IgD-negative memory B cell (primary cell): ENCODE data around the gene ADAD1. TPM values are rescaled to one million over a fixed set of nuclear protein-coding genes. Genes with fewer than 3 reads are reported as not detected.
A peak's percentile ranks its signal among the peaks of the same experiment; 100 is the strongest.
"Not testable (repeated sequence)": the region's sequence is repeated elsewhere in the genome, so short reads cannot be mapped to it uniquely, and the experiment has no call there.

ENCODE experiments used
- H3K27ac Mint-ChIP-seq, 3 donors: one replicate each; pipeline ENCODE4 v1.8.0; 2020 to 2022; ENCODE audit warnings: mild to moderate bottlenecking in 3 of 3, mixed read lengths in 3 of 3, moderate library complexity in 1 of 3
- H3K27me3 Mint-ChIP-seq: one replicate; pipeline ENCODE4 v1.8.0; 2021; ENCODE audit warnings: mixed read lengths
- H3K36me3 Mint-ChIP-seq: one replicate; pipeline ENCODE4 v1.8.0; 2020; ENCODE audit warnings: mild to moderate bottlenecking, mixed read lengths
- H3K4me1 Mint-ChIP-seq, 3 donors: one replicate each; pipeline ENCODE4 v1.8.0; 2020 to 2022; ENCODE audit warnings: mixed read lengths in 3 of 3, mild to moderate bottlenecking in 1 of 3
- H3K4me3 Mint-ChIP-seq, 4 donors: one replicate each; pipeline ENCODE4 v1.8.0; 2020 to 2022; ENCODE audit warnings: mild to moderate bottlenecking in 4 of 4, mixed read lengths in 4 of 4, moderate library complexity in 3 of 4
- H3K9me3 Mint-ChIP-seq, 3 donors: one replicate each; pipeline ENCODE4 v1.8.0; 2020 to 2021; ENCODE audit warnings: mixed read lengths in 3 of 3, mild to moderate bottlenecking in 1 of 3
- polyA plus RNA-seq: library from polyadenylated mRNA; unstranded; fragments of 300-500 nt; fragmentation: Illumina TruSeq; gene quantifications from one replicate; pipeline ENCODE4 v1.2.3, GENCODE V29; 2021

The ADAD1 gene
- polyA plus RNA-seq = not detected

GRCh38 chr4:122378711-122379110 is at the start of gene ADAD1:
TSS of gene ADAD1 (plus strand) at chr4:122379011. CDS start at chr4:122380070, 1,059 bp downstream.
- peaks cover 0 to 2% (median 0%) of the 10 kb centered on the region in 3 donors for H3K9me3 Mint-ChIP-seq
- H3K27ac Mint-ChIP-seq = no peak within 1 kb of the TSS
- no peaks in the 10 kb centered on the region for H3K4me1 Mint-ChIP-seq
- no peak within 1 kb of the TSS for H3K4me3 Mint-ChIP-seq
- no peaks in the 10 kb centered on the region for H3K27me3 Mint-ChIP-seq
- H3K36me3 Mint-ChIP-seq = peaks cover 2% of the 10 kb centered on the region

GRCh38 chr4:122329876-122330565 is 48.8 kb upstream of the ADAD1 start:
- Mint-ChIP-seq H3K27me3 (no peaks in the 10 kb centered on the region), H3K4me1 (no peaks in the 10 kb centered on the region), H3K4me3 (no peak overlapping the region), H3K27ac (no peak overlapping the region), H3K36me3 (peaks cover 17% of the 10 kb centered on the region), H3K9me3 (peaks cover 0 to 1% (median 0%) of the 10 kb centered on the region in 3 donors)

DNA sequence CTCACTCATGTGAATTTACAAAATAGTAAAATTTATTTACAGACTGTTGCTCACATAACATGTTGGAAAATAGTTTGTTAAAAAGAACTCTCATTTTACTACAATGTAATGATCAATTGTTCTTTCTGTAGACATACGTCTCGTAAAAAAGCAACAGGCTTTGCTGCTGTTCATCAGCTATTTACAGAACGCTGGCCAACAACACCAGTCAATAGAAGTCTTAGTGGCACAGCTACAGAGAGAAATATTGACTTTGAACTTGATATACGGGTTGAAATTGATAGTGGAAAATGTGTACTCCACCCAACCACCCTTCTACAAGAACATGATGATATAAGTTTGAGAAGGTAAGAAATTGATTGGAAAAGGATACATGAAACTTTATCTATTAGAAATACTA is 47.6 kb upstream of the ADAD1 start:
- Mint-ChIP-seq H3K36me3 (peaks cover 17% of the 10 kb centered on the region), H3K4me1 (no peaks in the 10 kb centered on the region), H3K9me3 (peaks cover 0 to 2% (median 0%) of the 10 kb centered on the region in 3 donors), H3K27me3 (no peaks in the 10 kb centered on the region), H3K27ac (no peak overlapping the region), H3K4me3 (no peak overlapping the region)

DNA sequence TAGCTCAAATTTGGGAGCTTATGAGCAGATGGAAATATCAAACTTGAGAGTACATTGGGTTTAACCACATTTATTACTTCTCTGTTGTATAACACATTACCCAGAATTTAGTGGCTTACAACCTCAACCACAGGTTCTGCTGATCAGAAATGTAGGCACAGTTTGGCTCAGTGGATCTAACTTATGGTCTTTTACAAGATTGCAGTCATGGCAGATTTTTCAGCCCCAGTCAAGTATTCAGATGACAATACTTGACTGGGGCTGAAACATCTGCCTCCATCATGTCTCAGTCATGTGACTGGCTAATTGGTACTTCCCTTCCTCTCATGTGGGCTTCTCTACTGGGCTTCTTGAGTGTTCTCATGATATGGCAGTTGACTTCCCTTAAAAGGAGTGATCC is 44.0 kb upstream of the ADAD1 start:
- no peaks in the 10 kb centered on the region for H3K4me1 Mint-ChIP-seq
- H3K27ac Mint-ChIP-seq = no peak overlapping the region
- H3K27me3 Mint-ChIP-seq = no peaks in the 10 kb centered on the region
- H3K9me3 Mint-ChIP-seq = peaks cover 0 to 2% (median 0%) of the 10 kb centered on the region in 3 donors
- peaks cover 17% of the 10 kb centered on the region for H3K36me3 Mint-ChIP-seq
- no peak overlapping the region for H3K4me3 Mint-ChIP-seq

GRCh38 chr4:122341886-122342285 is 36.9 kb upstream of the ADAD1 start:
- no peaks in the 10 kb centered on the region for H3K9me3 Mint-ChIP-seq
- peaks cover 9% of the 10 kb centered on the region for H3K36me3 Mint-ChIP-seq
- no peak overlapping the region for H3K27ac Mint-ChIP-seq
- no peaks in the 10 kb centered on the region for H3K4me1 Mint-ChIP-seq
- no peak overlapping the region for H3K4me3 Mint-ChIP-seq
- H3K27me3 Mint-ChIP-seq = no peaks in the 10 kb centered on the region

DNA sequence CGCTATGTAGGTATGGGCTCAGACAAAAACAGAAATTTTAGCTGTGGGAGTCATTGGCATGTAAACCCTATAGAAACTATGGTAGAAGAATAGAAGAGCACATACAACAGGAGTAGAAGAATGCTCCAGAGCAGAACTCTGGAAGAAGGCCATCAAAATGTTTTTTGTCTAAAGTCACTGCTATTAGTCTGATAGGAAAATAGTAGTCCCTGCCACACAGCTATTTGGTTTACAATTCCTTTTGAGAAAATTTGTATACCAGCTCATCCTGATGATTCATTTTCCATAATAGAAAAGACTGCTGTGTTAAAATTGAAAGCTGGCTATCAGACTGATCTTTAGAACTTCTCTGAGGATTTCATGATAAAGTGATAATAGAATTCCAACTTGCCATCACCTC is 32.8 kb upstream of the ADAD1 start:
- Mint-ChIP-seq H3K27ac (peak overlapping the region in 1 of 3 donors; percentile 13), H3K27me3 (no peaks in the 10 kb centered on the region), H3K36me3 (peaks cover 16% of the 10 kb centered on the region), H3K4me1 (no peaks in the 10 kb centered on the region), H3K9me3 (no peaks in the 10 kb centered on the region), H3K4me3 (no peak overlapping the region)

- Mint-ChIP-seq H3K9me3 (no peaks in the 10 kb centered on the region), H3K36me3 (peaks cover 17% of the 10 kb centered on the region), H3K4me3 (no peak overlapping the region), H3K27ac (no peak overlapping the region), H3K27me3 (no peaks in the 10 kb centered on the region), H3K4me1 (no peaks in the 10 kb centered on the region)
These were observed 32.3 kb upstream of the ADAD1 start for GRCh38 chr4:122346503-122346902.

DNA sequence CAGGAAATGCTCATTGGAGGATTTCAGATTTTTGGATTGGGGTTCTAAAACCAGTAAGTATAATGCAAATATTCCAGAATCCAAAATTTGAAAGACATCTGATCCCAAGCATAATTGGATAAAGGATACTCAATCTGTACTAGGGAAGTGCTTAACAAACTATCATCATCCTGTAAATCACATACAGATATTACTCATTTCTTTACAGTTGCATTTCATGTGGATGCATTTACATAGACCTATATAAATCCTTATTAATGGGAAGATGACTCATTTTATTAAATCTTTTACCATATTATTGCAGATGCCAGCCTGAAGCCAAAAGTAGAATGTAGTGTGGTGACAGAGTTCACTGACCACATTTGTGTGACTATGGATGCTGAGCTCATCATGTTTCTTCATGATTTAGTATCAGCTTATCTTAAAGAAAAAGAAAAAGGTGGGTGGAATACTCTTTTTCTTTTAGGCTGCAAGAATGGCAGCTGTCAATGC is 22.4 kb upstream of the ADAD1 start:
- no peaks in the 10 kb centered on the region for H3K4me1 Mint-ChIP-seq
- H3K4me3 Mint-ChIP-seq = no peak overlapping the region
- no peak overlapping the region for H3K27ac Mint-ChIP-seq
- H3K27me3 Mint-ChIP-seq = no peaks in the 10 kb centered on the region
- H3K9me3 Mint-ChIP-seq = no peaks in the 10 kb centered on the region
- H3K36me3 Mint-ChIP-seq = peaks cover 26% of the 10 kb centered on the region

DNA sequence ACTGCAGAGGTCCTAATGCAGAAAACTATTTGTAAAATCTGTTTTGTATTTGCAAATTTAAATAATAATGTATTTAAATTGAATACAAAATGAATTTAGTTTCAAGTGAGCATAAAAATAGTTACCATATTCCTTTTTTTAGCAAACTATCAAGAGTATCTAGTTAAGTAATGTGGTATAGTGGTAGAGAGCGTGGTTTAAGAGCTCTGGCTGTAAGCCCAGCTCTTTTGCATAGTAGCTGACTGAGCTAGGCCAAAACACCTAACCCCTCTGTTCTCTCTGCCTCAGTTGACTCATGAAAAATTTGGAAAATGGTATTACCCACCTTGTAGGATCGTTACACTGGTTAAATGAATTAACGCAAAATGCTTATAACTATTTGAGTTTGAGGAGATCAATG is 18.1 kb upstream of the ADAD1 start:
- H3K27ac Mint-ChIP-seq = peak overlapping the region in 1 of 3 donors; percentile 2
- no peaks in the 10 kb centered on the region for H3K27me3 Mint-ChIP-seq
- H3K36me3 Mint-ChIP-seq = peaks cover 18% of the 10 kb centered on the region
- H3K9me3 Mint-ChIP-seq = peaks cover 0 to 2% (median 0%) of the 10 kb centered on the region in 3 donors
- H3K4me1 Mint-ChIP-seq = no peaks in the 10 kb centered on the region
- H3K4me3 Mint-ChIP-seq = no peak overlapping the region

- Mint-ChIP-seq H3K9me3 (peaks cover 0 to 27% (median 15%) of the 10 kb centered on the region in 3 donors), H3K27me3 (no peaks in the 10 kb centered on the region), H3K36me3 (peaks cover 10% of the 10 kb centered on the region), H3K4me1 (no peaks in the 10 kb centered on the region), H3K4me3 (no peak overlapping the region), H3K27ac (no peak overlapping the region)
These were observed 14.0 kb upstream of the ADAD1 start for GRCh38 chr4:122364700-122365404.

DNA sequence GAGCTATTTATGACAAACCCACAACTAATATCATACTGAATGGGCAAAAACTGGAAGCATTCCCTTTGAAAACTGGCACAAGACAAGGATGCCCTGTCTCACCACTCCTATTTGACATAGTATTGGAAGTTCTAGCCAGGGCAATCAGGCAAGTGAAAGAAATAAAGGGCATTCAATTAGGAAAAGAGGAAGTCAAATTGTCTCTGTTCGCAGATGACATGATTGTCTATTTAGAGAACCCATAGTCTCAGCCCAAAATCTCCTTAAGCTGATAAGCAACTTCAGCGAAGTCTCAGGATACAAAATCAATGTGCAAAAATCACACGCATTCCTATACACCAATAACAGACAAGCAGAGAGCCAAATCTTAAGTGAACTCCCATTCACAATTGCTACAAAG is 10.0 kb upstream of the ADAD1 start:
- H3K4me1 Mint-ChIP-seq, H3K27me3 Mint-ChIP-seq: not testable (repeated sequence)

DNA sequence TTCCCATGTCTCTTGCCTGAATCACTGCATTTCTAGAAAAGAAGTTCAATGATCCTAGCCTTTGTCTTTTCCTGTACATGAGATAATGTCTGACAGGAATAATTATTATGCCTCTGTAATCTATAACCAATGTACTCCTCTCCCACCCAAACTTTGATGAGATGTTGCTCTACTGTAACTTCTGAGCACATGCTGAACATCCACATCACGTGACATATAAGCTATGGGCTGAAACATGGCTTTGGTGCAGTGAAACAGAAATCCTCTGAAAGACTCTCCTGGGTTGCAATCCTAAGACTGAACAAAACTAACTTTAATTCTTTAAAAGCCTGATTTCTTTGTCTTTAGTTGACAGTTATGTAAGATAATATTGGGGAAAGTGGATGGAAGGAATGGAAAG is 1.5 kb upstream of the ADAD1 start:
- Mint-ChIP-seq H3K4me3 (no peak overlapping the region), H3K27ac (no peak overlapping the region), H3K27me3 (no peaks in the 10 kb centered on the region), H3K4me1 (no peaks in the 10 kb centered on the region), H3K36me3 (peaks cover 2% of the 10 kb centered on the region), H3K9me3 (peaks cover 0 to 2% (median 0%) of the 10 kb centered on the region in 3 donors)

More for the DNA sequence above, 10.0 kb upstream of the ADAD1 start:
- H3K4me3 Mint-ChIP-seq, H3K27ac Mint-ChIP-seq, H3K36me3 Mint-ChIP-seq: not testable (repeated sequence)
- peaks cover 1 to 27% (median 20%) of the 10 kb centered on the region in 3 donors for H3K9me3 Mint-ChIP-seq

DNA sequence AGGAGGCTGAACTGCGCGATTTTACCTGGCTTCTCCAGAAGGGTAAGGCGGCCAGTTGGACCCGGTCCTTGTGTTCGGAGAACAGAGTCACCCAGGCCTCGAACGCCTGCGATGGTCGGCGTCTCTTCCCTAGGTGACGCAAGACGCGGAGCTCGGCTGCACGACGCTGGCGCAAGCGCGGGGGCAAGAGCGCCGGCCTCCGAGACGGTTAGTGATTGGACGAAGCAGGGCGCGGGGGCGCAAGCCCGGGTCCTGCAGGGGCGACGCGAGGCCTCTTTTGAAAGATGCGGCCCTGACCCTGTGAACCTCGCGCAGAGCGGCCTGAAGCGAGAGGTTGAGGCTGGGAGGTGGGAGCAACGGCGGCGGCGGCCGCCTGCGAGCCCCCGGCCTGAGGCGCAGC is 428 bp downstream of the ADAD1 start:
- Mint-ChIP-seq H3K9me3 (peaks cover 0 to 2% (median 0%) of the 10 kb centered on the region in 3 donors), H3K36me3 (peaks cover 2% of the 10 kb centered on the region), H3K27ac (no peak overlapping the region), H3K4me1 (no peaks in the 10 kb centered on the region), H3K4me3 (no peak overlapping the region), H3K27me3 (no peaks in the 10 kb centered on the region)

DNA sequence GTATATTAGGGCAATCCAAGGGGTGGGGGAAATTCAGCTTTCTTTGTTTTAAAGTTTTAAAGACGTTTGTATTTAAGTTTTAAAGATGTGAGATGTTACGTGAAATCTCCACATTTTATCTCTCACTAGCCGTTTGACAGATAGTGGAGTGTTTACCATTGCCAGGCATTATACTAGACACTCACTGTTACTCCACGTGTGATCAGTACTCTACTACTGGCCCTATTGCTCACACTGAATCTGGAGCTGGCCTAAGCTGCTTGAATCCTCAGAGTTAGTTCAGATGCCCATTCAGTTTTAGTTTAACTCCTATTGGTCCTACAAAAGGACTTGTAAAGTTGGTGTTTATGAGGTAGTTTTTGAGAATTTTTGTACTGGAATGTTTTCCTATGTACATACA is 4.5 kb downstream of the ADAD1 start:
- Mint-ChIP-seq H3K4me3 (no peak overlapping the region), H3K9me3 (peaks cover 4 to 13% (median 11%) of the 10 kb centered on the region in 3 donors), H3K27me3 (no peaks in the 10 kb centered on the region), H3K4me1 (no peaks in the 10 kb centered on the region), H3K27ac (no peak overlapping the region), H3K36me3 (peaks cover 2% of the 10 kb centered on the region)

DNA sequence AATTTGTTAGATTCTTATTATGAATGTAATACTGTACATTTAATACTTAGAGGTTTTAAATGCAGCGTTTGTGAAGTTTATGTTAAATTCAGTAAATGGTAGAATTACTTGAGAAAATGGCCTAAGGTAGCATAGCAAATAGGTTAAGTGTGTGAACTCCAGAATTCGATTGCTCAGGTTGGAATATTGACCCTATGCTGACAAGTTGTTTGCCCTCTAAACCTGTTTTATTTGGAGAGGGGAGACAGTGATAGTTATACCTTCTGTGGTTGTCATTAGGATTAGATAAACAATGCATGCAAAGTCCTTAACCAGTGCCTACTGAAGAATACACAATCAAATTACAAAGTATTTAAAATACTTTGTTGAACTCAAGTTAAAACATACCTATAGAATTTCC is 5.4 kb downstream of the ADAD1 start:
- H3K27ac Mint-ChIP-seq = no peak overlapping the region
- H3K36me3 Mint-ChIP-seq = peaks cover 7% of the 10 kb centered on the region
- H3K27me3 Mint-ChIP-seq = no peaks in the 10 kb centered on the region
- no peak overlapping the region for H3K4me3 Mint-ChIP-seq
- H3K4me1 Mint-ChIP-seq = no peaks in the 10 kb centered on the region
- peaks cover 5 to 17% (median 13%) of the 10 kb centered on the region in 3 donors for H3K9me3 Mint-ChIP-seq

DNA sequence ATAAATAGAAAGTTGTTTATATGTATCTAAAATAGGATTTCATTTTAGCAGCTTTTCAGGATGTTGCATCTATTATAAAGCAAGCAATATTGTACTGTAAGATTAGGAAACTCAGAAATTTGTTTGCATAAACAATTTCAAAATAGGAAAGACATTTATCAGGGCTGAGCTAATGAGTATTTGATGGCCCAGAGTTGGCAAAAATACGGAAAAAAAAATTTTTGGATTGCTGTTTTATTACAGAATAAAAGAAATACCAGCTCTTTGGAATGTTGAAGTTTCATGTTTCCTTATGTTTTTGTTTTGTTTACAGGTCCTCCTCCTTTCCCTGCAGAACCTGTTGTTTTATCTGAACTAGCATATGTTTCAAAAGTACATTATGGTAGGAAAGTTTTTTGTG is 14.5 kb downstream of the ADAD1 start:
- Mint-ChIP-seq H3K27me3 (no peaks in the 10 kb centered on the region), H3K4me3 (no peak overlapping the region), H3K4me1 (no peaks in the 10 kb centered on the region), H3K9me3 (peaks cover 1 to 17% (median 8%) of the 10 kb centered on the region in 3 donors), H3K27ac (no peak overlapping the region), H3K36me3 (peaks cover 5% of the 10 kb centered on the region)
